Esophagus squamous epithelium (tissue), 4 donors: ENCODE measurements around the gene BEST2.
"Not testable (repeated sequence)": the region's sequence is repeated elsewhere in the genome, so short reads cannot be mapped to it uniquely, and the experiment has no call there.

ENCODE experiments used
- POLR2A ChIP-seq, 4 donors: fragments of 450-650 bp; IDR thresholded peaks; one replicate each; pipeline ENCODE4 v1.6.1; 2017; ENCODE audit warnings: antibody characterized with exemption in 4 of 4, mild to moderate bottlenecking in 4 of 4, moderate library complexity in 3 of 4
- TF ChIP-seq, protein P1 (sequence below), 6 experiments: fragments of 450-650 bp in 4 of 6; fragments of 200-600 bp in 2 of 6; sonication (generic) in 2 of 6; IDR thresholded peaks; one replicate each; pipeline ENCODE4 v1.5.1; 2016 to 2019; ENCODE audit warnings: antibody characterized with exemption in 6 of 6, mild to moderate bottlenecking in 4 of 6, moderate library complexity in 4 of 6

DNA sequence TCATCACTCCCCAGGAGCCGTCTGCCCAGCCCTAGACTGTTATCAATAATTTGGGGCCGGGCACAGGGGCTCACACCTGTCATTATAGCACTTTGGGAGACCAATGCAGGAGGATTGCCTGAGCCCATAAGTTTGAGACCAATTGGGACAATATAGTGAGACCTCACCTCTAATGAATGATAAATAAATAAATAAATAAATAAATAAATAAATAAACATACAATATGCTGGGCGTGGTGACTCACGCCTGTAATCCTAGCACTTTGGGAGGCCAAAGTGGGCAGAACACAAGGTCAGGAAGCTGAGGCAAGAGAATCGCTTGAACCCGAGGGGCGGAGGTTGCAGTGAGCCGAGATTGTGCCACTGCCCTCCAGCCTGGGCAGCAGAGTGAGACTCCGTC lies 38.3 kb upstream of the BEST2 start:
- TF ChIP-seq, protein P1, sequence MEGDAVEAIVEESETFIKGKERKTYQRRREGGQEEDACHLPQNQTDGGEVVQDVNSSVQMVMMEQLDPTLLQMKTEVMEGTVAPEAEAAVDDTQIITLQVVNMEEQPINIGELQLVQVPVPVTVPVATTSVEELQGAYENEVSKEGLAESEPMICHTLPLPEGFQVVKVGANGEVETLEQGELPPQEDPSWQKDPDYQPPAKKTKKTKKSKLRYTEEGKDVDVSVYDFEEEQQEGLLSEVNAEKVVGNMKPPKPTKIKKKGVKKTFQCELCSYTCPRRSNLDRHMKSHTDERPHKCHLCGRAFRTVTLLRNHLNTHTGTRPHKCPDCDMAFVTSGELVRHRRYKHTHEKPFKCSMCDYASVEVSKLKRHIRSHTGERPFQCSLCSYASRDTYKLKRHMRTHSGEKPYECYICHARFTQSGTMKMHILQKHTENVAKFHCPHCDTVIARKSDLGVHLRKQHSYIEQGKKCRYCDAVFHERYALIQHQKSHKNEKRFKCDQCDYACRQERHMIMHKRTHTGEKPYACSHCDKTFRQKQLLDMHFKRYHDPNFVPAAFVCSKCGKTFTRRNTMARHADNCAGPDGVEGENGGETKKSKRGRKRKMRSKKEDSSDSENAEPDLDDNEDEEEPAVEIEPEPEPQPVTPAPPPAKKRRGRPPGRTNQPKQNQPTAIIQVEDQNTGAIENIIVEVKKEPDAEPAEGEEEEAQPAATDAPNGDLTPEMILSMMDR (IDR thresholded peaks at IDR 0.05) = not testable (repeated sequence)
- not testable (repeated sequence) for TF ChIP-seq POLR2A (IDR thresholded peaks at IDR 0.05)
